Psoas muscle (tissue), 8 donors: ENCODE measurements around the gene TADA1. TPM values are rescaled to one million over a fixed set of nuclear protein-coding genes. Genes with fewer than 3 reads are reported as not detected.

Source experiments
- ATAC-seq, 4 donors: fragments of 200-7000 bp; cut with Tn5 transposase; one replicate each; pipeline ENCODE4 v1.9.1; 2020; ENCODE audit warnings: moderate library complexity in 3 of 4, mild to moderate bottlenecking in 2 of 4
- DNase-seq, 2 donors: peaks; one replicate each; pipeline ENCODE4 v3.0.0-alpha.2; 2020
- H3K27ac ChIP-seq: fragments of 200-600 bp; one replicate; pipeline ENCODE4 v1.8.0; 2022
- H3K27me3 ChIP-seq, 3 donors: fragments of 200-600 bp in 1 of 3; one replicate each; pipeline versions ENCODE4 v1.6.1 to v1.8.0; 2013 to 2022; ENCODE audit warnings: low read length in 2 of 3, mild to moderate bottlenecking in 2 of 3, moderate library complexity in 1 of 3; ENCODE audit not compliant: insufficient read depth in 3 of 3
- H3K36me3 ChIP-seq, 2 donors: fragments of 200-600 bp in 1 of 2; one replicate each; pipeline versions ENCODE4 v1.6.1 to v1.8.0; 2013 to 2022; ENCODE audit warnings: low read depth in 1 of 2, mild to moderate bottlenecking in 1 of 2, moderate library complexity in 1 of 2; ENCODE audit not compliant: insufficient read depth in 1 of 2
- H3K4me1 ChIP-seq: fragments of 200-600 bp; one replicate; pipeline ENCODE4 v1.8.0; 2022
- H3K4me3 ChIP-seq: fragments of 200-600 bp; one replicate; pipeline ENCODE4 v1.8.0; 2022; ENCODE audit warnings: mild to moderate bottlenecking
- H3K9me3 ChIP-seq: fragments of 200-600 bp; one replicate; pipeline ENCODE4 v1.8.0; 2022
- CTCF ChIP-seq: fragments of 200-600 bp; IDR thresholded peaks from one replicate; pipeline ENCODE4 v1.8.0; 2022; ENCODE audit warnings: antibody characterized with exemption
- WGBS, 3 donors: extraction: QIAGEN DNeasy Blood & Tissue Kit; methylation state at CpG; one replicate each; pipeline versions ENCODE4 v1.1.6 to v1.1.7; 2013; 5-methylcytosine and 5-hydroxymethylcytosine counted together
- intact Hi-C, 2 donors: fragments of 100-400 bp; cut with DNase I; formaldehyde crosslinking; loops; one replicate each; pipeline versions ENCODE4 v1.11.0 to v1.14.2; 2022
- polyA plus RNA-seq, 3 donors: library from polyadenylated mRNA; stranded (reverse); fragments of 200-250 nt; gene quantifications; one replicate each; pipeline ENCODE4 v1.2.3, GENCODE V29; 2013
- total RNA-seq, 4 donors: library from RNA; stranded (reverse); fragmentation: NEBNext Ultra II Directional in 2 of 4; extraction: Animal tissue kit (Norgen Biotek cat#: 25700) in 2 of 4; gene quantifications; one replicate each; pipeline versions ENCODE4 v1.2.1 to v1.2.4, GENCODE V29; 2021 to 2023
- donor health status: healthy with polysubstance abuse.
- donor health status: DM: no; HTN: no; CAD: no; lungs with moderate emphysema.
- donor health status: Bipolar disorder and iron deficiency.
- donor health status: healthy.
- donor health status: DM: yes; HTN: yes; CAD: no.
- donor health status: DM: no; HTN: no; CAD: no.
- donor health status: DM: no; HTN: no; CAD: no.
- donor health status: DM: yes; HTN: yes; CAD: no.

The TADA1 gene
- total and polyA plus RNA-seq, 7 donors: 7.3 to 9.9 (median 8.3) TPM

- no peak for ATAC-seq
- WGBS, 3 donors: 52 to 63% (median 61%) methylated on average over 2 of the region's 2 CpGs
- H3K9me3 ChIP-seq: no peaks in the 10 kb centered on the region
- intact Hi-C loops: no loop called here
- H3K27me3 ChIP-seq: no peaks in the 10 kb centered on the region
- H3K27ac ChIP-seq: no peak overlapping the region
- H3K36me3 ChIP-seq: no peaks in the 10 kb centered on the region
- no peaks in the 10 kb centered on the region for H3K4me1 ChIP-seq
- no peak overlapping the region for H3K4me3 ChIP-seq
- no peak for TF ChIP-seq CTCF
- DNase-seq: no peak
Measured at GRCh38 chr1:166814611-166815010, 61.5 kb downstream of the TADA1 start.

GRCh38 chr1:166813508-166814223 lies 62.4 kb downstream of the TADA1 start:
- Histone ChIP-seq H3K4me1 (no peaks in the 10 kb centered on the region), H3K27ac (no peak overlapping the region), H3K27me3 (no peaks in the 10 kb centered on the region), H3K9me3 (no peaks in the 10 kb centered on the region), H3K36me3 (no peaks in the 10 kb centered on the region), H3K4me3 (no peak overlapping the region)
- no peak for TF ChIP-seq CTCF
- intact Hi-C loops: no loop called here
- DNase-seq: no peak
- ATAC-seq: no peak
- 49 to 51% (median 50%) methylated on average over 2 of the region's 2 CpGs for WGBS, 3 donors

- DNase-seq: no peak
- Histone ChIP-seq H3K9me3 (no peaks in the 10 kb centered on the region), H3K27ac (no peak overlapping the region), H3K36me3 (no peaks in the 10 kb centered on the region), H3K4me3 (no peak overlapping the region), H3K27me3 (no peaks in the 10 kb centered on the region), H3K4me1 (no peaks in the 10 kb centered on the region)
- ATAC-seq: no peak
- no peak for TF ChIP-seq CTCF
- intact Hi-C loops: no loop called here
- WGBS, 3 donors: 37 to 39% (median 39%) methylated on average over 2 of the region's 2 CpGs
Measured at GRCh38 chr1:166811691-166812090, 64.4 kb downstream of the TADA1 start.

- no peak for TF ChIP-seq CTCF
- H3K27ac ChIP-seq: no peak overlapping the region
- no peaks in the 10 kb centered on the region for H3K4me1 ChIP-seq
- 69 to 72% (median 70%) methylated on average over 2 of the region's 2 CpGs for WGBS, 3 donors
- H3K4me3 ChIP-seq: no peak overlapping the region
- intact Hi-C loops: no loop called here
- ATAC-seq: no peak
- H3K9me3 ChIP-seq: no peaks in the 10 kb centered on the region
- DNase-seq: no peak
- no peaks in the 10 kb centered on the region for H3K36me3 ChIP-seq
- peaks cover 0 to 3% (median 0%) of the 10 kb centered on the region in 3 donors for H3K27me3 ChIP-seq
Measured at GRCh38 chr1:166808952-166809351, 67.1 kb downstream of the TADA1 start.

Other genes with a start within 250 kb of the TADA1 start
- gene POGK, start 36.8 kb downstream of the TADA1 start, total RNA-seq: 10 to 100 TPM in 3 of 4 donors, 1 to 10 TPM in 1; 9.1 to 15.6 (median 10.3) TPM
- gene POGK, start 36.8 kb downstream of the TADA1 start, polyA plus RNA-seq: 1 to 10 TPM; 3.4 to 6.1 (median 5.3) TPM
- gene ILDR2, start 99.3 kb upstream of the TADA1 start, total RNA-seq: under 1 TPM; 0.11 to 0.30 (median 0.17) TPM
- gene ILDR2, start 99.3 kb upstream of the TADA1 start, polyA plus RNA-seq: under 1 TPM; 0.01 to 0.12 (median 0.03) TPM
- not detected for gene MAEL, start 113.0 kb upstream of the TADA1 start, total RNA-seq
- gene MAEL, start 113.0 kb upstream of the TADA1 start, polyA plus RNA-seq: under 1 TPM in 1 of 3 donors, not detected in 2; 0.04 TPM
- gene GPA33, start 214.1 kb upstream of the TADA1 start, total RNA-seq: 1 to 10 TPM in 1 of 4 donors, under 1 TPM in 2, not detected in 1; 0.12 to 2.2 (median 0.27) TPM
- gene GPA33, start 214.1 kb upstream of the TADA1 start, polyA plus RNA-seq: under 1 TPM in 2 of 3 donors, not detected in 1; 0.06 to 0.10 TPM
- 100 to 1,000 TPM; 134 to 205 (median 143) TPM for gene STYXL2, start 217.8 kb upstream of the TADA1 start, total RNA-seq
- 10 to 100 TPM; 15.2 to 56.0 (median 52.5) TPM for gene STYXL2, start 217.8 kb upstream of the TADA1 start, polyA plus RNA-seq